ENCODE measurements around the gene AMN1. TPM values are rescaled to one million over a fixed set of nuclear protein-coding genes. Genes with fewer than 3 reads are reported as not detected.

AMN1 gene
- total and polyA plus RNA-seq, 2 of the 13 experiments (the other 11 are each of a cell fraction or from before 2014, with no cell fraction given): 7.5 to 26.5 TPM

GRCh38 chr12:31714406-31715271 is 14.2 kb downstream of the AMN1 start (continued):
- TF ChIP-seq KIAA2018 (CRISPR knock-in tag; IDR thresholded peaks at IDR 0.05; ENCODE audit: borderline replicate concordance): no peak
- no peak for TF ChIP-seq ZBTB10 (CRISPR knock-in tag; IDR thresholded peaks at IDR 0.05; ENCODE audit: borderline replicate concordance)
- TF ChIP-seq ATF3 (CRISPR knock-in tag; IDR thresholded peaks at IDR 0.05): no peak
- TF ChIP-seq TIGD3 (CRISPR knock-in tag; IDR thresholded peaks at IDR 0.05; ENCODE audit: borderline replicate concordance): no peak
- TF ChIP-seq FOXK2 (IDR thresholded peaks at IDR 0.05): no peak
- no peak for TF ChIP-seq ZNF326 (CRISPR knock-in tag; IDR thresholded peaks at IDR 0.05; ENCODE audit: borderline replicate concordance)
- TF ChIP-seq ZNF839 (CRISPR knock-in tag; IDR thresholded peaks at IDR 0.05; ENCODE audit: borderline replicate concordance): no peak
- no peak for TF ChIP-seq ZNF24 (IDR thresholded peaks at IDR 0.05)
- no peak for TF ChIP-seq ZNF724P (CRISPR knock-in tag; IDR thresholded peaks at IDR 0.05; ENCODE audit: borderline replicate concordance)
- TF ChIP-seq SP4 (CRISPR knock-in tag; IDR thresholded peaks at IDR 0.05): no peak
- no peak for TF ChIP-seq ZBTB21 (CRISPR knock-in tag; IDR thresholded peaks at IDR 0.05)
- TF ChIP-seq GRHL1 (CRISPR knock-in tag; conservative IDR thresholded peaks at IDR 0.05): no peak
- no peak for TF ChIP-seq ZNF441 (CRISPR knock-in tag; IDR thresholded peaks at IDR 0.05; ENCODE audit: borderline replicate concordance)
- no peak for TF ChIP-seq CBX5 (CRISPR knock-in tag; IDR thresholded peaks at IDR 0.05; ENCODE audit: borderline replicate concordance)

Measured in HepG2 (cell line).